Measurements from ENCODE around the gene DNAI7.

DNAI7 gene

DNA sequence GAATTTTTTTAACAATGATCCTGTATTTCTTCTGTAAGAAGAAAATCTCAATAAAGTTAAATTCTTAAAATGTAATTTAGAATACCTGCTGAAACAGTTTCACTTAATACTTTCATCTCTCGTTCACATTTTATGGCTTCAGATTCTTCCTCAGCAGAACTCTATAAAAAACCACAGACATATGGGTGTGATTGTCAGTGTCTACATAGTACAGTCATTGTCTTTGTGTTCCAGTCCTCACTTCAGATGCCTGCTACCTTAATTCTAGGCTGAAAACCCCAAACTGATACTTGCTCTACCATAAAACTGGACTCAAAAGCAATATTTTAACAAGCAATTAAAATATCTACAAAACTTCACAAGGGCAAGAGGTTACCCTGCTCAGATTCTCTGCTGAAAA, 71.8 kb downstream of the DNAI7 start:
- no peak for TF ChIP-seq L3MBTL2 (conservative IDR thresholded peaks at IDR 0.05)
- no peak for TF ChIP-seq SP1 (IDR thresholded peaks at IDR 0.05)
- no peak for TF ChIP-seq TARDBP (IDR thresholded peaks at IDR 0.05)
- TF ChIP-seq NFRKB (IDR thresholded peaks at IDR 0.05), result no peak
- no peak for TF ChIP-seq FOXA1 (IDR thresholded peaks at IDR 0.05)
- no peak for TF ChIP-seq FOXM1 (IDR thresholded peaks at IDR 0.05; ENCODE audit: borderline replicate concordance)
- TF ChIP-seq PKNOX1 (IDR thresholded peaks at IDR 0.05), result no peak
- no peak for TF ChIP-seq HDGF (IDR thresholded peaks at IDR 0.05; ENCODE audit: borderline replicate concordance)
- no peak for TF ChIP-seq ZNF384 (IDR thresholded peaks at IDR 0.05)
- TF ChIP-seq BHLHE40 (IDR thresholded peaks at IDR 0.05; ENCODE audit: borderline replicate concordance), result no peak
- no peak for DNase-seq (ENCODE audit: extremely low spot score)
- POLR2A ChIA-PET, result no interaction called here
- CTCF ChIA-PET, result interaction anchor here (0.6 kb wide), 1 partner anchor 14 kb away, joined by 5 read pairs; no protein-coding TSS in a partner anchor

- POLR2A ChIA-PET, result no interaction called here
- DNase-seq (ENCODE audit: extremely low spot score), result no peak
- CTCF ChIA-PET, result no interaction called here
- TF ChIP-seq SUZ12 (IDR thresholded peaks at IDR 0.05) (no peak), NFRKB (IDR thresholded peaks at IDR 0.05) (no peak), ARNT (IDR thresholded peaks at IDR 0.05) (no peak), ZNF384 (IDR thresholded peaks at IDR 0.05) (no peak)
These were observed 73.0 kb downstream of the DNAI7 start for GRCh38 chr12:25121916-25122315.

DNA sequence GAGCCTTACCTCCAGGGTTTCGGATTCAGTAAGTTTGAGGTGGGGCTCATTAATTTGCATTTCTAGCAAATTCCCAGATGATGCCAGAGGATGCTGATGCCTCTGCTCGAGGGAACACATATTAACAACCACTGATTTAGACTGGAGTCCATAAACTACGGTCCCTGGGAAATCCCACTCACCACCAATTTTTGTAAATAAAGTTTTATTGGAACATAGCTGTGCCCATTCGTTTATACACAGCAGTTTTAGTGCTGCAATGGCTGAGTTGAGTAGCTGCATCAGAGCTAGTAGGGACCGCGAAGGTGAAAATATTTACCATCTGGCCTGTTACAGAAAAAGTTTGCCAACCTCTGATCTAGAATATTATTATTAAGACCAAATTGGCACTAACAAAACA, 73.8 kb downstream of the DNAI7 start:
- no peak for DNase-seq (ENCODE audit: extremely low spot score)
- TF ChIP-seq PKNOX1 (IDR thresholded peaks at IDR 0.05) (no peak), ZNF384 (IDR thresholded peaks at IDR 0.05) (no peak), TARDBP (IDR thresholded peaks at IDR 0.05) (no peak), SUZ12 (IDR thresholded peaks at IDR 0.05) (no peak), L3MBTL2 (conservative IDR thresholded peaks at IDR 0.05) (no peak), LEF1 (IDR thresholded peaks at IDR 0.05; ENCODE audit: borderline replicate concordance) (no peak), CTBP1 (IDR thresholded peaks at IDR 0.05; ENCODE audit: borderline replicate concordance) (no peak), SP1 (IDR thresholded peaks at IDR 0.05) (no peak), HDGF (IDR thresholded peaks at IDR 0.05; ENCODE audit: borderline replicate concordance) (no peak), FOXA1 (IDR thresholded peaks at IDR 0.05) (no peak), ELF4 (IDR thresholded peaks at IDR 0.05) (no peak), FOXK2 (IDR thresholded peaks at IDR 0.05) (no peak), BHLHE40 (IDR thresholded peaks at IDR 0.05; ENCODE audit: borderline replicate concordance) (no peak)
- POLR2A ChIA-PET, result no interaction called here
- CTCF ChIA-PET, result no interaction called here

GRCh38 chr12:25119020-25119419, 75.9 kb downstream of the DNAI7 start:
- POLR2A ChIA-PET, result no interaction called here
- no peak for DNase-seq (ENCODE audit: extremely low spot score)
- CTCF ChIA-PET, result no interaction called here
- TF ChIP-seq NFRKB (IDR thresholded peaks at IDR 0.05) (no peak), ELF4 (IDR thresholded peaks at IDR 0.05) (no peak), TARDBP (IDR thresholded peaks at IDR 0.05) (no peak), LEF1 (IDR thresholded peaks at IDR 0.05; ENCODE audit: borderline replicate concordance) (no peak), FOXA1 (IDR thresholded peaks at IDR 0.05) (no peak), ARNT (IDR thresholded peaks at IDR 0.05) (no peak), BHLHE40 (IDR thresholded peaks at IDR 0.05; ENCODE audit: borderline replicate concordance) (no peak)

- TF ChIP-seq HDGF (IDR thresholded peaks at IDR 0.05; ENCODE audit: borderline replicate concordance) (no peak), ZNF384 (IDR thresholded peaks at IDR 0.05) (no peak), LEF1 (IDR thresholded peaks at IDR 0.05; ENCODE audit: borderline replicate concordance) (no peak), TARDBP (IDR thresholded peaks at IDR 0.05) (no peak), L3MBTL2 (conservative IDR thresholded peaks at IDR 0.05) (no peak)
- no peak for DNase-seq (ENCODE audit: extremely low spot score)
- CTCF ChIA-PET, result no interaction called here
- POLR2A ChIA-PET, result no interaction called here
These were observed 79.3 kb downstream of the DNAI7 start for GRCh38 chr12:25115677-25116076.

DNA sequence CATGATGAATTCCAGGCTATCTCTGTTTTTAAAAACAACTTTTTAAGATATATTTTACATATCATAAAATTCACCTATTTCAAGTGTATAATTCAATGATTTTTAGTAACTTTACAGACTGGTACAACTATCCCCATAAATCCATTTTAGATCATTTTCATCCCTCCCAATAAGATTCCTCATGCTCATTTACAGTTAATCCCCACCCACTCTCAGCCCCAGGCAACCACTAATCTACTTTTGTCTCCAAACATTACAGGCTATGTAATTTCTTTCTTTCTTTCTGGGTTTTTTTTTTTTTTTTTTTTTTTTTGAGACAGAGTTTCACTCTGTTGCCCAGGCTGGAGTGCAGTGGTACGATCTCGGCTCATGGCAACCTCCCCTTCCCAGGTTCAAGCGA, 81.3 kb downstream of the DNAI7 start:
- TF ChIP-seq NFRKB (IDR thresholded peaks at IDR 0.05), result no peak
- no peak for TF ChIP-seq ELF4 (IDR thresholded peaks at IDR 0.05)
- TF ChIP-seq SP1 (IDR thresholded peaks at IDR 0.05), result no peak
- no peak for DNase-seq (ENCODE audit: extremely low spot score)
- CTCF ChIA-PET, result no interaction called here
- POLR2A ChIA-PET, result no interaction called here

- CTCF ChIA-PET, result no interaction called here
- DNase-seq (ENCODE audit: extremely low spot score), result no peak
- TF ChIP-seq FOXK2 (IDR thresholded peaks at IDR 0.05) (no peak), SUZ12 (IDR thresholded peaks at IDR 0.05) (no peak), ARNT (IDR thresholded peaks at IDR 0.05) (no peak), NFRKB (IDR thresholded peaks at IDR 0.05) (no peak), SP1 (IDR thresholded peaks at IDR 0.05) (no peak), CTBP1 (IDR thresholded peaks at IDR 0.05; ENCODE audit: borderline replicate concordance) (no peak), FOXM1 (IDR thresholded peaks at IDR 0.05; ENCODE audit: borderline replicate concordance) (no peak), FOXA1 (IDR thresholded peaks at IDR 0.05) (no peak), BHLHE40 (IDR thresholded peaks at IDR 0.05; ENCODE audit: borderline replicate concordance) (no peak), ELF4 (IDR thresholded peaks at IDR 0.05) (no peak), ZNF384 (IDR thresholded peaks at IDR 0.05) (no peak)
- POLR2A ChIA-PET, result no interaction called here
These were observed 84.7 kb downstream of the DNAI7 start for GRCh38 chr12:25110260-25110659.

GRCh38 chr12:25107920-25108319, 87.0 kb downstream of the DNAI7 start:
- TF ChIP-seq ELF4 (IDR thresholded peaks at IDR 0.05) (no peak), PKNOX1 (IDR thresholded peaks at IDR 0.05) (no peak), FOXM1 (IDR thresholded peaks at IDR 0.05; ENCODE audit: borderline replicate concordance) (no peak), FOXK2 (IDR thresholded peaks at IDR 0.05) (no peak), SP1 (IDR thresholded peaks at IDR 0.05) (no peak), TARDBP (IDR thresholded peaks at IDR 0.05) (no peak), L3MBTL2 (conservative IDR thresholded peaks at IDR 0.05) (no peak), HDGF (IDR thresholded peaks at IDR 0.05; ENCODE audit: borderline replicate concordance) (no peak), SUZ12 (IDR thresholded peaks at IDR 0.05) (no peak), NFRKB (IDR thresholded peaks at IDR 0.05) (no peak), CTBP1 (IDR thresholded peaks at IDR 0.05; ENCODE audit: borderline replicate concordance) (no peak), FOXA1 (IDR thresholded peaks at IDR 0.05) (no peak)
- CTCF ChIA-PET, result no interaction called here
- DNase-seq (ENCODE audit: extremely low spot score), result no peak
- POLR2A ChIA-PET, result no interaction called here
